HG03196 (cell line): ENCODE results near the gene ATP2A2.

ENCODE experiments used
- ATAC-seq: cut with Tn5 transposase; IDR thresholded peaks from one replicate; pipeline ENCODE4 v1.9.1; 2021; ENCODE audit not compliant: unreplicated experiment

Gene ATP2A2

GRCh38 chr12:110289044-110289710 is 8.1 kb downstream of the ATP2A2 start:
- no peak for ATAC-seq

GRCh38 chr12:110289711-110290078 is 8.6 kb downstream of the ATP2A2 start:
- no peak for ATAC-seq

GRCh38 chr12:110301065-110301806 is 20.2 kb downstream of the ATP2A2 start:
- no peak for ATAC-seq

- no peak for ATAC-seq
These were observed 23.1 kb downstream of the ATP2A2 start for GRCh38 chr12:110304061-110304551.

GRCh38 chr12:110307372-110307771 is 26.3 kb downstream of the ATP2A2 start:
- ATAC-seq: no peak

- ATAC-seq: no peak
These were observed 29.7 kb downstream of the ATP2A2 start for GRCh38 chr12:110310763-110311162.

- ATAC-seq: no peak
These were observed 30.9 kb downstream of the ATP2A2 start for GRCh38 chr12:110311903-110312302.

- ATAC-seq: no peak
These were observed 31.7 kb downstream of the ATP2A2 start for GRCh38 chr12:110312581-110313360.

- no peak for ATAC-seq
These were observed 33.3 kb downstream of the ATP2A2 start for GRCh38 chr12:110314308-110314707.

GRCh38 chr12:110316861-110317260 is 35.8 kb downstream of the ATP2A2 start:
- no peak for ATAC-seq

- no peak for ATAC-seq
These were observed 36.9 kb downstream of the ATP2A2 start for GRCh38 chr12:110317911-110318310.

- ATAC-seq: no peak
These were observed 39.5 kb downstream of the ATP2A2 start for GRCh38 chr12:110320550-110320949.

GRCh38 chr12:110329710-110330109 is 48.7 kb downstream of the ATP2A2 start:
- no peak for ATAC-seq

GRCh38 chr12:110330124-110330523 is 49.1 kb downstream of the ATP2A2 start:
- no peak for ATAC-seq

GRCh38 chr12:110330544-110330943 is 49.5 kb downstream of the ATP2A2 start:
- no peak for ATAC-seq

GRCh38 chr12:110333201-110333600 is 52.2 kb downstream of the ATP2A2 start:
- ATAC-seq: no peak

GRCh38 chr12:110335481-110336045 is 54.5 kb downstream of the ATP2A2 start:
- ATAC-seq: no peak

GRCh38 chr12:110337912-110338710 is 57.1 kb downstream of the ATP2A2 start:
- ATAC-seq: no peak

GRCh38 chr12:110338754-110339153 is 57.7 kb downstream of the ATP2A2 start:
- no peak for ATAC-seq

- ATAC-seq: no peak
These were observed 58.3 kb downstream of the ATP2A2 start for GRCh38 chr12:110339184-110339952.
